Tibial nerve (tissue), 3 donors: Measurements from ENCODE around the gene MED31.

Source experiments
- POLR2A ChIP-seq, 2 donors: fragments of 450-650 bp; IDR thresholded peaks; one replicate each; pipeline ENCODE4 v1.6.1; 2017; ENCODE audit warnings: antibody characterized with exemption in 2 of 2, mild to moderate bottlenecking in 2 of 2, moderate library complexity in 2 of 2
- TF ChIP-seq, protein P1 (sequence below), 5 experiments: fragments of 200-600 bp in 3 of 5; fragments of 450-650 bp in 2 of 5; sonication (generic) in 3 of 5; IDR thresholded peaks; one replicate each; pipeline ENCODE4 v1.5.1; 2016 to 2019; ENCODE audit warnings: antibody characterized with exemption in 5 of 5, mild to moderate bottlenecking in 3 of 5, moderate library complexity in 2 of 5

DNA sequence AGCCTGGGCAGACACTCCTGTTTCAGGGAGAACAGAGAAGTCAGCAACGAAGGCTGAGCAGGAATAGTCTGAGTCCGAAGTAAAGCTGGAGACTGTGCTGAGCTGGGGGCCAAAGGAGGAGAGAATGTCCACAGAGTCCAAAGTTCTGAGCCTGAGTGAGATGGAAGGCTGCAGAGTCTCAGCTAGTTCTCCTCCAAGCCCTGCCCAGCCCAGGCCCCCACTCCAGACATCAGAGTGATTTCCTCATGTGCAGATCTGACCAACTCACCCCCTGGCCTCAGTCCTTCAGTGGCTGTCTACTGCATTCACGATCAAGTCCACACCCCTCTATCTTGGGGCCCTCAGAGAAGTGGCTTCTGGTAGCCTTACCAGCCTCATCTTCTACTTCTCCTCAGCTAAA lies 40.1 kb upstream of the MED31 start:
- TF ChIP-seq, protein P1, sequence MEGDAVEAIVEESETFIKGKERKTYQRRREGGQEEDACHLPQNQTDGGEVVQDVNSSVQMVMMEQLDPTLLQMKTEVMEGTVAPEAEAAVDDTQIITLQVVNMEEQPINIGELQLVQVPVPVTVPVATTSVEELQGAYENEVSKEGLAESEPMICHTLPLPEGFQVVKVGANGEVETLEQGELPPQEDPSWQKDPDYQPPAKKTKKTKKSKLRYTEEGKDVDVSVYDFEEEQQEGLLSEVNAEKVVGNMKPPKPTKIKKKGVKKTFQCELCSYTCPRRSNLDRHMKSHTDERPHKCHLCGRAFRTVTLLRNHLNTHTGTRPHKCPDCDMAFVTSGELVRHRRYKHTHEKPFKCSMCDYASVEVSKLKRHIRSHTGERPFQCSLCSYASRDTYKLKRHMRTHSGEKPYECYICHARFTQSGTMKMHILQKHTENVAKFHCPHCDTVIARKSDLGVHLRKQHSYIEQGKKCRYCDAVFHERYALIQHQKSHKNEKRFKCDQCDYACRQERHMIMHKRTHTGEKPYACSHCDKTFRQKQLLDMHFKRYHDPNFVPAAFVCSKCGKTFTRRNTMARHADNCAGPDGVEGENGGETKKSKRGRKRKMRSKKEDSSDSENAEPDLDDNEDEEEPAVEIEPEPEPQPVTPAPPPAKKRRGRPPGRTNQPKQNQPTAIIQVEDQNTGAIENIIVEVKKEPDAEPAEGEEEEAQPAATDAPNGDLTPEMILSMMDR (IDR thresholded peaks at IDR 0.05) = no peak
- no peak for TF ChIP-seq POLR2A (IDR thresholded peaks at IDR 0.05)
